GM19468 (cell line): ENCODE data around the gene CTIF.

Source experiments
- ATAC-seq: cut with Tn5 transposase; IDR thresholded peaks from one replicate; pipeline ENCODE4 v1.9.1; 2021; ENCODE audit warnings: mild to moderate bottlenecking, moderate library complexity, moderate number of reproducible peaks; ENCODE audit not compliant: unreplicated experiment; ENCODE audit errors: extremely low read depth

The CTIF gene

DNA sequence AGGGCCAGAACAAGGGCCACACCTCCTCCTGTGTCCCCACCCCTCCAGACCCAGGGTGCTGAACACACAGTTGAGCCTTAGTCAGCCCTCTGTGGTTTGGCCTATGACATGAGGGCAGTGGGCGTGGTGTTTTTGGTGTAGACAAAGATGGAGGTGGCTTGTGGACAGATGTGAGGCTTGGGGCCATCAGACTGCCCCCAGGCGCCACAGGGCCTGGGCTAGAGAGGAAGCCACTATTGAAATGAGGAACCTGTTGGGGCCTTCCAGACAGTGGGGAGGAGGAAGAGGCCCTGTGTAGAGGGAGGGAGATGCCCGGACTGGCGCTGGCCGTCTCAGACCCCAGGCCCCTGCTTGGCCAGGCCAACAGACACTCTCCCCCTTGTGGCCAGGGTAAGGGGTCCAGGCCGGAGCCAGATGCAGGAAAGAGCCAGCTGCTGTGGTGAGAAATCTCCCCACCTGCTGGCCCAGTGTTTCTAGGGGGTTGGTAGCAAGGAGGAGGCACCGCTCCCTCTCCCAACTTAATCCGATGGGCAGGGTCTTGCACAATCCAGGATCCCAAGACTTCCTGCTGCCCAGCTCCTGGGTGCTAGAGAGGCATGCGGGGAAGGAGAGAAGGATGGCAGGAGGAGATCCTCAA lies 358.2 kb downstream of the CTIF start:
- ATAC-seq, result peak; percentile 42

DNA sequence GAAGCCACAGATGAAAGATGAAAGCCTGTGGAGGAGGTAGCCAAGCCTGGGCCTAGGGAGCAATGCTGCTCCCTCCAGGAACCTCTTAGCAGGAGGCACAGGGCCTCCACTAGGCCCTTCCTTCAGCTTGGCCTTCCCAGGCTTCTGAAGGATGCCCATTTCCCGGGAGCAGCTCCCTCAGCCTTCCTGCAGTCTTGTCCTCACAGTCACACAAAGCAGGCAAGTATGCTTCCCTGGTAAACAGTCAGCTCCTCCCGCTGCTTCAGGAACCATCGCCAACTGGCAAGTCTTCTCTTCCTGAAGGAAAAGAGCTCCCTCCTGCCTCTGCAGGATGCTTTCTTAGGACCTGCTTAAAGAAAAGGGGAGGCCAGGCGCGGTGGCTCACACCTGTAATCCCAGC lies 358.7 kb downstream of the CTIF start:
- ATAC-seq, result no peak

DNA sequence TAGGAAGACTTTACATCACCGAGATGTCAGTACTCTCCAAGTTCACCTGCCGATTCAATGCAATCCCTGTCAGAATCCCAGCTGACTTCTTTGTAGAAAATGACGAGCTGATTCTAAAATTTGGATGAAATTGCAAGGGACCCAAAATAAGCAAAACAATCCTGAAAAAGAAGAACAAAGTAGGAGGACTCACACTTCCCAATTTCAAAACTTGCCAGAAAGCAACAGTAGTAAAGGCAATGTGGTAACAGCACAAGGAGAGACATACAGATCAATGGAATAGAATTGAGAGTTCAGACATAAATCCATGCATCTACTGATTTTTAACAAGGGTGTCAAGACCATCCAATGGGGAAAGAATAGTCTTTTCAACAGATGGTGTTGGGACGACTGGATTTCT lies 359.7 kb downstream of the CTIF start:
- ATAC-seq, result no peak

DNA sequence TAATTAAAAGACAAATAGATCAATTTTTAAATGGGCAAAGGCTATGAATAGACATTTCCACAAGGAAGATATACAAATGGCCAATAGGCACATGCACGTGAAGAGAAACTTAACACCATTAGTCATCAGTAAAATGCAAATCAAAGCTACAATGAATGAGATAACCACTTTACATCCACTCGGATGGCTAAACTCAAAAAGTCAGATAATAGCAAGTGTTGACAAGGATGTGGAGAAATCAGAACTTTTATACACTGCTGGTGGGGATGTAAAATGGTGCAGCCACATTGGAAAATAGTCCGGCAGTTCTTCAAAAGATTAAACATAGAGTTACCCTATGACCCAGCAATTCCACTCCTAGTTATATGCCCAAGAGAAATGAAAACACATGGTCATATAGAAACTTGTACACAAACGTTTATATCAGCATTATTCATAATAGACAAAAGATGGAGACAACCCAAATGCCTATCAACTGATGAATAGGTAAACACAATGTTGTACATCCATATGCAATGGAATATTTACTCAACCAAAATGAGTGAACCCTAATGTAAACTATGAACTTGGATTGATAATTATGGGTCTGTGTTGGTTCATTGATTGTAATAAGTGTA lies 360.8 kb downstream of the CTIF start:
- ATAC-seq, result no peak

DNA sequence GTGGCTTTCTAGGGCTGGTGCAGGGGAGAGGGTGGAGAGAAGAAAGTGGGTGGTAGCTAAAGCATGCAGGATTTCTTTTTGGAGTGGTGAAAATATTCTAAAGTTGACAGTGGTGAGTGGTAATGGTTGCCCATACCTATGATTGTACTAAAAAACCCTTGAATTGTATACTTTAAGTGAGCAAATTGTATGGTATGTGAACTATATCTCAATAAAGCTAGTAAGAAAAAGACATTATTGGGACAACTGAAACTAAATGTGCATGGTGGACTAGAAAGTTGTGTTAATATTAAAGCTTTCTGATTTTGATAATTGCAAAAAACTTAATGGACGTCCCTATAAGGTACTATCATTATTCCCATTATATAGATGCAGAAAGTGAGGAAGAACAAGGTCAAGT lies 361.6 kb downstream of the CTIF start:
- no peak for ATAC-seq

DNA sequence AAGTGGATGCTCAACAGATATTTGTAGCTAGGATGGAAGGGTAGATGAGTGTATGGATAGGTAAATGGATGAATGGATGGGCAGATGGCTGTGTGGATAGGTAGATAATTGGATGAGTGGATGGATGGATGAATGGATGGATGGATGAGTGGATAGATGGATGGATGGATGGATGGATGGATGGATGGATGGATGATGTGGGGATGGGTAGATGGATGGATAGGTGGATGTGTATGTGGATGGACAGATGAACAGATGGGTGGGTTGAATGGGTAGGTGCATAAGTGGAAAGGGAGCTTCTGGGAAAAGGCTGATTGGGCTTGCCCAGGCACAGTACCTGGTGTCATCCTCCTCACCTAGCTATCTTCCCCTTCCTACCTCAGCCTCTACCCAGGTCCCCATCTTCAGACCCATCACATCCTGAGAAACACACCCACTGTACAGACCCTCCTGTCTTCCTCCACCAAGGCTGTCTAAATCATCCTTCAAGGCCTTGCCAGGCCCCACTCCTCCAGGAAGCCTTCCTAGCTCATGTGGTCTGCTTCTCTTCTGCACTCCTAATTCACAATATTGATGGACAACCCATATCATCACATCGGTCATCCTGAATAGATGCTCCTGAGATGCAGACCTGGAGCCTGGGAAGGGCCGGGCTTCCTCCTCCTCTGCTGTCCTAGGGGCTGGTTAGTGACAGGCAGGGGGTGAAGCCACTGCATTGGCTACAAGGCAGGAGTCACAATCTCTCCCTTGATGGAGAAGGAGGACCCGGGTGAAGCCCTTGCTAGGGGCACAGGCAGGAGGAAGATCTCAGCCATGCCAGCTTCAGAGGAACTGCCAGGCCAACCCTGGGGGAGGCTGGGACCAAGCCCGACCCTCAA lies 362.6 kb downstream of the CTIF start:
- no peak for ATAC-seq

DNA sequence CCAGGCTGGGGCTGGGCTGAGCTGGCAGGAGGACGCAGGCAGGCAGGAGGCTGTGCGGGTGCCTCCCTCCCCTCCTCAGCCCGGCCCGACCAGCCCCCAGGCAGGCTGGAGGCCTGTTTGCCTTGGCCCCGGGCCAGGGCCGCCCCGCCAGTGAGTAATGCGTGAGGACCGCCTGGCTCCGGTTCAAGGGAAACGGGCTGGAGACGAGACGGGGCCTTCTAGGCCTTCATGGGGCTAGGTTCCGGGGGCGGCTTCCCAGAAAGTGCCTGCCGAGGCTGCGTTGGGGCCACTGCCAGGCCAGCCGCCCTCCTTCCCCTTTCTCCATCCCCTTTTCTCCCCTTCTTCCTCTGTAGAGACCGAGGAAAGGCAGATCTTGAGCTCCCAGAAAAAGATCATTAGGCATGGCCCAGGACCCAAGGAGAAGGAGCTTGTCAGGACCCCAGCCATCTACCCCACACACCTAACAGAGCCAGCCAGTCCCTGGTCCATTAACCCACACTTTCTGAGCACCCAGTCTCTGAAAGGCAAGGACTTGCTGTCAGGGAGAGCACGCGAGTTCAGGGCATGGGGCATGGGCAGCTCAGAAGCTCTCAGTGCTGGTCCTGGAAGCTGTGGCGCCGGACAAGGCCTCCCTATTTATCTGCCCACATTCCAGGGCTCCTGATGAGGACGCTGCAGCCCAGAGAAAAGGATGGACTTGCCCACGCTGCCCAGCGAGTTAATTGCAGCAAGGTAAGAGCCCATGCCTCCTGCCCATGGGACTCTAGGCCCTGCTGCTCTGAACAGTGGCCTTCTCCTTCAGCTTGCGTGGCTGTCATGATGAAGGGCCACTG lies 363.4 kb downstream of the CTIF start:
- ATAC-seq, result no peak

DNA sequence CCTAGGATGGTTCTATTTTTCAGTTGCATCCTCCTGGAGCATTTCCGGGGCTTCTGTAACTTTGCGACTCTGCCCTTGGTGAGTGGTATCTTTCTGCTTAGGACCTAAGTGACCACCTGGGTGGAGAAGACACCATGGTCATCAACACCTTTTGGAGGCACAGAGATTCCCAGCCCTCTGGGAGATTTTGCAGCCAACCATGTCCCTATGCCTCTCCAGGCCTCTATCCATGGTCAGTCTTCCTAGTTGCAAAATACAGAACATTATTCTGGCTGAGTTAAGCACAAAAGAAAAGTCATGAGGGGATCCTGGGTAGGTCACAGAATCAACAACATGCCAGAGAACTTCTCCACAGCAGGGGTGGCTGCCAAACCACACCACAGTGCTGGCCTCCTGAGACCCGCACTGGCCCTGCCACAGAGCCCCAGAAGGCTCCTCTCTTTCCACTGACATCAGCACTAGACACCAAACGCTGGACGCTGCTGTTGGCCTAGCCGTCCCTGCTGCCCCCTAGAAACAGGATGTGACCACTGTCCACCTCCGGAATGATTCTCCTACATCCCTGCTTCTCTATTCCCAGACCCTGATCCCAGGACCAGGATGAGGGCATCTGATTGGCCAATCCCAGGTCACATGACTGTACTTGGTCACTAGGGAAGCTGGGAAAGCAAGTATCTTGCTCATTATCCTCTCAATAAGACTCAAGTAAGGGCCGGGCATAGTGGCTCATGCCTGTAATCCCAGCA lies 364.2 kb downstream of the CTIF start:
- no peak for ATAC-seq

DNA sequence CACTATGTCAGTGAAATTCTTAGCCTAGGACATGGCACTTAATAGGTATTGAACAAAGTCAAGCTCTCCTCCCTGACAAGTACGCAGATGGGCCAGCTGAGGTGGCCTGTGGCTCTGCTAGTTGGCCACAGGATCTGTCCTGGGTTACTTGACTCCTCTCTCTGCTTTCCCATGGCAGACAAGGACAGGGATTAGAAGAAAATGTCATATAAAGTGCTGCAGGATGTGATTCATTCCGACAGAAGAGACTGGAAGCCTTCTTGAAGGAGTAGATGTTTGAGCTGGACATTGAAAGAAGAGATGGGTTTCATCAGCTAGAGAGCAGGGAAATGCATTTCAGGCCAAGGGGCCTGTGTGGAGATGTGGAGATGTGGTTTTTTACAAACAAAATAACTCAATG lies 365.3 kb downstream of the CTIF start:
- no peak for ATAC-seq

DNA sequence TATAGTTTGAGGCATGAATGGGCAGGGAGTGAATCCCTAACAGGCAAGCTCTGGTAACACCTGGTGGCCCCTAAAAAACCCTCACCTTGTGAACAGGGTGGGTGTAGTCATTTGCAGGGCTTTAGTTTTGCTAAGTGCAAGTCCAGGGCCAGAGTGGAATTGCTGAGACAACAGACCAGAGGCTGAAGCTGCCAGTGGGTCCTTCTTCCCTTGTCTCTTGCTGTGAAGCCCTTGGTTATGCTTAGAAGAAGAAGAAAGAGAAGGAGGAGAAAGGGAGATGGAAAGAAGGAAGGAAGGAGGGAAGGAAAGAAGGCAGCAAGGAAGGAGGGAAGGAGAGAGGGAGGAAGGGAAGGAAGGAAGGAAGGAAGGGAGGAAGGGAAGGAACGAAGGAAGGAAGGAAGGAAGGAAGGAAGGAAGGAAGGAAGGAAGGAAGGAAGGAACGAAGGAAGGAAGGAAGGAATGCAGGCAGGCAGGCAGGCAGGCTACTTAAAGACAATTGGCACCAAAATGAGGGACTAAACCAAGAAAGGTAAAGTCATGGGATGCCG lies 366.1 kb downstream of the CTIF start:
- ATAC-seq, result no peak

DNA sequence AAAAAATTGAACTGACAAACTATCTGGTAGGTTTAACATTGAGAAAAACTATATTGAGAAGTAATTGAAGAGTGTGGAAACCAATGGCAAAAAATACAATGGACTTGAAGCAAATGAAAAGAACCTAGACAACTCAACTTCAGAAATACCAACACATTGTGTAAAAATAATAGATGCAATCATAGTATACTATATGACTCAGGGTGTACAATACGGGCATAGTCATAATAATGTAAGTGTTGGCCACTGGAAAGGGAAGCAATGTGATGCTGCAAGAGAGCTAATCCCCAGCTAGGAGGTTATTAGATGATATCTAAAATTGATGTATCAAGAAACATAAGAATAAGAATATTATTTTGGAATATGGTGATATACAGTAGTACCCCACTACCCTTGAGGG lies 366.7 kb downstream of the CTIF start:
- ATAC-seq, result no peak

DNA sequence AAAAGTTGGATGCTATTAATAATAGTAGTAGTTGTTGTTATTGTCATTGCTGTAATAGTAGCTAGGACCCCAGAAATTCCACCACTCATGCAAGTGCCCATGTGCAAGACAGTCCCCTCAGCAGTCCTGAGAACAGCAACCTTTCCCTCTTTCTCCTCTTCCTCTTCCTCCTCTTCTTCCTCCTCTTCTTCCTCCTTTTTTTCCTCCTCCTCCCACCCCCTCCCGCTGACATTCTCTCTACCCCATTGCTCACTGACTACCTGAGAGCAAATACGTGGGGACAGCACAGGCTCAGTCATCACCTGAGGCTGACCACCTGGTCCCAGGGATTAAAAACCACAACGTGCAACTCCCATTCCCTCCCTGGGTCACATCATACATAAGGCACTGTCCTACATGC lies 370.1 kb downstream of the CTIF start:
- no peak for ATAC-seq

DNA sequence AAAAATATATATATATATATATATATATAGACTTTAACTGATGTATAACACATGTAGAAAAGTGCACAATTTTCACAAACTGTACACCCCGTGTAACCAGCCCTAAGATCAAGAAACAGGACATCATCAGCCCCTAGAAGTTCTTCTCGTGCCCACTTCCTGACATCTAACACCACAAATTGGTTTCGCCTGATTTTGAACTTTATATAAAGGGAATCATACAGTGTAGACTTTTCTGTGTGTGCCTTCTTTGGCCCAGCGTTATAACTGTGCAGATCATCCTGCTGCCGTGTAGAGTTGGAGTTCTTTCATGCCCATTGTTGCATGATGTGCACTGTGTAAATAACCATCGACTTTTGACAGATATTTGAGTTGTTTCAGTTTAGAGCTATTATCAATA lies 370.9 kb downstream of the CTIF start:
- no peak for ATAC-seq

DNA sequence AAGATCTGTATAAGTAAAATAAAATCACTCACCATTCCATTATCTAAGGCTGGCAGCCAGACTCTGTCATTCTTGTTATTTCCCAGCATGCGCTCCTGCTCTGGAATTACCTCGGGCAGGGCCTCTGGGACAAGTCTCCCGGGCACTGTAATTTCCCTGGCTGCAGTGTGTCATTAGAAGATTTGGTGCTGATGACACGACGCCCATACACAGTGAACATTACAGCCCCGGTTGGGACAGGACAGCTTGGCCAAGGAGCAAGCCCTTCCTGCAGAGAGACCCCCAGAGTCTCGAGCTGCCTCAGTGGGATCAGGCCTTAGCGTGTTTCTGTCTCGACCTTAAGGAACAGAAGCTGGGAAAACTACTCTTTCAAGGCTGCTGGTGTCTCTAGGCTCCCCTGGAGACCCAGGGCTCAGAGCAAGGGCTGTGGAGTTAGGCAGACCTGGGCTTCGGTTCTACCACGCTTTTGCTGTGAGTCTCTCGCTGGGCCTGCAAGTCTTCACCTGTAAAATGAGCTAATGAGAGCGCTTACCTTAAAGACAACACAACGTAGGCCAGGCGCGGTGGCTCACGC lies 372.2 kb downstream of the CTIF start:
- no peak for ATAC-seq
